DOHH2 (cell line): ENCODE measurements around the gene CRIM1.

Experiments
- H3F3A ChIP-seq: fragments of 200-600 bp; sonication (generic), shearing (Covaris generic); 2 replicates; pipeline ENCODE4 v1.6.0; 2016; ENCODE audit warnings: antibody characterized with exemption, mild to moderate bottlenecking; ENCODE audit not compliant: control insufficient read depth, insufficient read depth
- H3K27ac ChIP-seq: fragments of 200-600 bp; sonication (generic); 2 replicates; pipeline ENCODE4 v1.5.1; 2014; ENCODE audit warnings: low read depth, mild to moderate bottlenecking, low read length, moderate library complexity
- H3K27me3 ChIP-seq: fragments of 200-600 bp; sonication (generic); 2 replicates; pipeline ENCODE4 v1.6.1; 2014; ENCODE audit warnings: mild to moderate bottlenecking, low read length, mixed read lengths; ENCODE audit not compliant: control insufficient read depth
- H3K36me3 ChIP-seq: fragments of 200-600 bp; sonication (generic); 2 replicates; pipeline ENCODE4 v1.6.1; 2014; ENCODE audit warnings: mild to moderate bottlenecking, low read length, moderate library complexity, mixed read lengths; ENCODE audit not compliant: control insufficient read depth
- H3K4me1 ChIP-seq: fragments of 200-600 bp; sonication (generic); 2 replicates; pipeline ENCODE4 v1.6.1; 2014; ENCODE audit warnings: mild to moderate bottlenecking, low read length, mixed read lengths; ENCODE audit not compliant: control insufficient read depth
- H3K4me2 ChIP-seq: fragments of 200-600 bp; sonication (generic); 2 replicates; pipeline ENCODE4 v1.6.0; 2014; ENCODE audit warnings: mild to moderate bottlenecking, low read length, moderate library complexity
- H3K4me3 ChIP-seq: fragments of 200-600 bp; sonication (generic); 2 replicates; pipeline ENCODE4 v1.5.1; 2014; ENCODE audit warnings: mild to moderate bottlenecking, low read length, mixed read lengths
- H3K79me2 ChIP-seq: fragments of 200-600 bp; sonication (generic); 2 replicates; pipeline ENCODE4 v1.6.1; 2014; ENCODE audit warnings: mild to moderate bottlenecking, low read length, mixed read lengths; ENCODE audit not compliant: control insufficient read depth
- H3K9me2 ChIP-seq: fragments of 200-600 bp; sonication (generic); replicated peaks from 2 replicates; pipeline ENCODE4 v1.6.1; 2014; ENCODE audit warnings: mild to moderate bottlenecking, low read length, mixed read lengths; ENCODE audit not compliant: control insufficient read depth
- H3K9me3 ChIP-seq: fragments of 200-600 bp; sonication (generic); 2 replicates; pipeline ENCODE4 v1.6.1; 2014; ENCODE audit warnings: antibody characterized with exemption, low read length, mixed read lengths; ENCODE audit not compliant: control insufficient read depth, insufficient read depth
- H4K20me1 ChIP-seq: fragments of 200-600 bp; sonication (generic); 2 replicates; pipeline ENCODE4 v1.6.0; 2014; ENCODE audit warnings: low read depth, mild to moderate bottlenecking, antibody characterized with exemption, low read length, moderate library complexity; ENCODE audit not compliant: control insufficient read depth, insufficient read depth
- CTCF ChIP-seq: fragments of 200-600 bp; sonication (generic); IDR thresholded peaks from one replicate; pipeline ENCODE4 v1.5.1; 2014; ENCODE audit warnings: antibody characterized with exemption, mild to moderate bottlenecking, low read depth, low read length; ENCODE audit not compliant: poor library complexity, severe bottlenecking
- EZH2phosphoT487 ChIP-seq: fragments of 200-600 bp; sonication (generic); IDR thresholded peaks from 2 replicates; pipeline ENCODE4 v1.6.1; 2017; ENCODE audit warnings: borderline replicate concordance, mild to moderate bottlenecking, antibody characterized with exemption, low read length, moderate library complexity, mixed read lengths

The CRIM1 gene

GRCh38 chr2:36451512-36451911, 95.9 kb downstream of the CRIM1 start:
- H3K36me3 ChIP-seq: peaks cover 70% of the 10 kb centered on the region
- H3K9me2 ChIP-seq: no peaks in the 10 kb centered on the region
- H4K20me1 ChIP-seq: no peaks in the 10 kb centered on the region
- H3K9me3 ChIP-seq: no peaks in the 10 kb centered on the region
- no peaks in the 10 kb centered on the region for H3K4me1 ChIP-seq
- H3K4me2 ChIP-seq: no peak overlapping the region
- no peak overlapping the region for H3K4me3 ChIP-seq
- TF ChIP-seq CTCF: no peak
- no peak for TF ChIP-seq EZH2phosphoT487
- H3K27me3 ChIP-seq: no peaks in the 10 kb centered on the region
- H3K27ac ChIP-seq: no peak overlapping the region
- no peaks in the 10 kb centered on the region for H3F3A ChIP-seq
- no peaks in the 10 kb centered on the region for H3K79me2 ChIP-seq

GRCh38 chr2:36452260-36452659, 96.7 kb downstream of the CRIM1 start:
- no peak overlapping the region for H3K27ac ChIP-seq
- H3K9me3 ChIP-seq: no peaks in the 10 kb centered on the region
- peaks cover 63% of the 10 kb centered on the region for H3K36me3 ChIP-seq
- no peaks in the 10 kb centered on the region for H3F3A ChIP-seq
- no peaks in the 10 kb centered on the region for H3K9me2 ChIP-seq
- no peaks in the 10 kb centered on the region for H3K79me2 ChIP-seq
- no peak overlapping the region for H3K4me3 ChIP-seq
- no peak overlapping the region for H3K4me2 ChIP-seq
- no peaks in the 10 kb centered on the region for H3K4me1 ChIP-seq
- no peak for TF ChIP-seq CTCF
- no peak for TF ChIP-seq EZH2phosphoT487
- no peaks in the 10 kb centered on the region for H3K27me3 ChIP-seq
- H4K20me1 ChIP-seq: no peaks in the 10 kb centered on the region

GRCh38 chr2:36453652-36454051, 98.1 kb downstream of the CRIM1 start:
- no peak overlapping the region for H3K27ac ChIP-seq
- TF ChIP-seq EZH2phosphoT487 (no peak), CTCF (no peak)
- H3K4me3 ChIP-seq: no peak overlapping the region
- no peaks in the 10 kb centered on the region for H3K9me2 ChIP-seq
- peaks cover 55% of the 10 kb centered on the region for H3K36me3 ChIP-seq
- no peak overlapping the region for H3K4me2 ChIP-seq
- H4K20me1 ChIP-seq: no peaks in the 10 kb centered on the region
- no peaks in the 10 kb centered on the region for H3F3A ChIP-seq
- H3K79me2 ChIP-seq: no peaks in the 10 kb centered on the region
- no peaks in the 10 kb centered on the region for H3K27me3 ChIP-seq
- no peaks in the 10 kb centered on the region for H3K9me3 ChIP-seq
- H3K4me1 ChIP-seq: no peaks in the 10 kb centered on the region

DNA sequence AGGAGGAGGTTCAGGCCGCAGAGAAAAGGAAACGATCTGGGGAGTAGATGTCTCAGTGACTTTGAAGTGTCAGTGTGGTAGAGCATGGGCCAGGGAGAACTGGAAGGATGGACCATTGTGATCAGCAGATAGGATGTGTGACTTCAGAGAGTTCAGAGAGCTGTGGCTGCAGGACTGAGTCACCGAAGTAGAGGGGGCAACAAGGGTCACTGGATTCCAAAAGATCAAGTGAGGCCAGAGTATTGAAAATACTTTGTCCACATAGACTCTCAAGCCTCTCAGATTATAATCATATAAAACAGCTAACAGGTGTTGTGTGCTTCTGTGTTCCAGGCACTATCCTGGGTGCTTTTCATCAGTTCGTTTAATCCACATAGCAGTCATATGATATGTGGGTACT, 99.4 kb downstream of the CRIM1 start:
- no peak overlapping the region for H3K4me3 ChIP-seq
- no peaks in the 10 kb centered on the region for H4K20me1 ChIP-seq
- H3K9me3 ChIP-seq: no peaks in the 10 kb centered on the region
- no peaks in the 10 kb centered on the region for H3F3A ChIP-seq
- peaks cover 44% of the 10 kb centered on the region for H3K36me3 ChIP-seq
- H3K4me2 ChIP-seq: no peak overlapping the region
- no peaks in the 10 kb centered on the region for H3K9me2 ChIP-seq
- H3K4me1 ChIP-seq: peaks cover 6% of the 10 kb centered on the region
- no peak overlapping the region for H3K27ac ChIP-seq
- no peaks in the 10 kb centered on the region for H3K79me2 ChIP-seq
- H3K27me3 ChIP-seq: no peaks in the 10 kb centered on the region
- TF ChIP-seq CTCF: no peak
- no peak for TF ChIP-seq EZH2phosphoT487
